Hematopoietic multipotent progenitor cell treated with erythropoietin and hydrocortisone succinate and interleukin-3 and kit ligand, for 15 days (in vitro differentiated cells): Measurements from ENCODE around the gene MEPE.

Source experiments
- DNase-seq: peaks from one replicate; pipeline ENCODE4 v3.0.0-alpha.2; 2015; ENCODE audit warnings: low spot score

MEPE gene, protein sequence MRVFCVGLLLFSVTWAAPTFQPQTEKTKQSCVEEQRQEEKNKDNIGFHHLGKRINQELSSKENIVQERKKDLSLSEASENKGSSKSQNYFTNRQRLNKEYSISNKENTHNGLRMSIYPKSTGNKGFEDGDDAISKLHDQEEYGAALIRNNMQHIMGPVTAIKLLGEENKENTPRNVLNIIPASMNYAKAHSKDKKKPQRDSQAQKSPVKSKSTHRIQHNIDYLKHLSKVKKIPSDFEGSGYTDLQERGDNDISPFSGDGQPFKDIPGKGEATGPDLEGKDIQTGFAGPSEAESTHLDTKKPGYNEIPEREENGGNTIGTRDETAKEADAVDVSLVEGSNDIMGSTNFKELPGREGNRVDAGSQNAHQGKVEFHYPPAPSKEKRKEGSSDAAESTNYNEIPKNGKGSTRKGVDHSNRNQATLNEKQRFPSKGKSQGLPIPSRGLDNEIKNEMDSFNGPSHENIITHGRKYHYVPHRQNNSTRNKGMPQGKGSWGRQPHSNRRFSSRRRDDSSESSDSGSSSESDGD

DNA sequence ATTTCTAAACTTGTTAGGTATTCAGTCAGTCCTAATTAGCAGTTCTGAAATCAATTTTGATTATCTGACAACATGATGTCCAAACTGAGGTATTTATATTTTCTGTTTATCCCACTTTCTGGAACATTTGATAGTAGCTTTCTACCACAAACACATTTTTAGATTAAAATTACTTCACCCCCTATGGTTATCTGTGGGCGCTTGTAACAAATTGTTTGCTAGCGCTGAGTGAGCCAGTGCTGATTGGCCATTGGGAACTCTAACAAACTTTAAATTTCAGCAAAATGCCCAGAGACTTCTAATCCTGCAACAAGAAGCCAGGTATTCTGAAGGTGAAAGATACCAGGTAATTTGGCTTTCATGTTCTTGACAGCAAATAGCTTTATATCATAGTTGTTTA is at the start of gene MEPE:
MEPE (plus strand) TSS at position 301 of the 400 bp plus-strand sequence. CDS start 1,746 bp downstream, outside the sequence.
- DNase-seq, result no peak

DNA sequence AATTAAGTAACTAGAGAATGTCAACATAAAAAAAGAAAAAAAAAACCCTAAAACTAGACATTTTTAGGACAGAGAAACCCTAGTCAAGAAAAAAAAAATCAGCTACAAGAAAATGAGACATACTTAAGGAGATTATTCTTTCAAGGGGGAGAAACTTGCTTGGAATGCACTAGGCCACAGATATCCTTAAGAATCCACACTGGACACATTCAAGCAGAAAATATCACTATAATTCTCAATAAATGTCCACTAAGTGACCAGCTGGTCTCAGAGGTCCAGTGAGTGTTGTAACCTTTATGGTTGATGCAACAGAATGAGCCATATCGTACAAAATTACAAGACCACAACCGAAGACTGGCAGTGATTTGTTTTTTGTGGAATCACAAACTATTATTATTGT is 49.0 kb upstream of the MEPE start:
- DNase-seq, result no peak

DNA sequence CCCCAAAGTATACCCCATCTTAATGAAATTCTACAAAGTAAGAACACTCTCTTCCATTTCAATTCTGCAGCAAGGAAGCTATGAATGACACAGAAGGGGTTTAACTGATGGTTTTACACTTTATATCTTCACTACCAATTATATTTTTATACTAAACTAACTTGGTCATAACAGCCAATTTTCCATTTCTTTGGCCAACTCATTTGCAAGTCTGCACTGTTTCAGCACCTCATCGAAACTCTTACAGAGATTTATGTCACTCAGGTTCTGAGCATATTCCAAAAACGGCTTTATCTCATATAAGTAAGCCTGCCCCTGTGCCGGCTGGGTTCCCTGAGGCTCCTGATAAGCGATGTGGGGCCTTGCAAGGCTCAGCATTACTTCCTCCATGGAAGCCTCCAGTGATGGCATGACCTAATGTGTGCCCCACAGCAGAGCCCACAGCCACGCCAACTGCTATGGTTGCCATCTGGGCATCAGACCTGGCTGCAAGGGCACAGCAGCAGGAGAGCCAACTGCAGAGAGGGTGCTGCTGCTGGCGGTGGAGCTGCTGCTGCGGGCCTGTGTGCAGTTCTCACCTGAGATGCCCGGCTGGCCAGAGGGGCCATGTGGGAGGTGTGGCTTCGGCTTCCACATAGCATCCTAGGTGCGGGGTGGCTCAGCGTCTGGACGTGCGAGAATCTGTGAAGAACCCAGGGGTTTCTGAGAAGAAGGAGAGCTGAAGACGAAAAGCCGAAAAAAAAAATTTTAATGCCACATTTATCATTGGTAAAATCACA is 46.8 kb upstream of the MEPE start:
- no peak for DNase-seq

DNA sequence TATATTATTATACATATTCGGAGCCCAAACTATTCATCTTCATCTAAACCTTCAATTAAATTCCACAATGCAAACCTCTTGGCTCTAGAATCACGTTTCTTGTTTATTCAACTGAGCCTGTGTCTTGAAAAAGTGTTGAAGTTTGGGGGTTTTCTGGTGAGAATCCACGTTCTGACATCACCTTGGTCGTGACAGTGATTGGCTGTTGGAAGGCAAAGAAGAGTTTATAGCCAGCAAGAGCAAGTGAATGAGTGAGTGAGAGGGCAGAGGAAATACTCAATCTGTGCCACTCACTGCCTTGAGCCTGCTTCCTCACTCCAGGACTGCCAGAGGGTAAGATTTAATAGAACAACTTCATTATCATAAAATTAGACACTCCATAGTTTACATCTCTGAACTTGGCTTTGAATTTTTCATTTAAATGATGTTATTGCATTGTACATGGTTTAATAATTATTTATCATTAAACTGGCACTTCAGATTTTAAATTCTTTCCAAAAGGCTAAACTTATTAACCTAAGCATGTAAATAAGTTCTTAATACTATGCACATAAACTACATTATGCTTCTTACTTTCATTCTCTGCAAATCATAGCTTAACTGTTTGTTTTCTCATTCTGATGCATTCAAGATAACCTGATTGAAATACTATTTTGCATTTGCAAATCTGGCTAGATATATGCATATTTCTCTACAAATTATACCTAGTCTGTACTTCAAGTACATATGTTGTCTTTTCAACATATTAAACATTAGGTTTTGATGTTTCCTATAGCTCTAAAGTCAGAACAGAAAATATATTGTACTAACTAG is 33.3 kb upstream of the MEPE start, which contains the start of gene IBSP:
IBSP (plus strand) TSS at position 254 of the 813 bp plus-strand sequence. CDS start 2,808 bp downstream, outside the sequence.
- no peak for DNase-seq

DNA sequence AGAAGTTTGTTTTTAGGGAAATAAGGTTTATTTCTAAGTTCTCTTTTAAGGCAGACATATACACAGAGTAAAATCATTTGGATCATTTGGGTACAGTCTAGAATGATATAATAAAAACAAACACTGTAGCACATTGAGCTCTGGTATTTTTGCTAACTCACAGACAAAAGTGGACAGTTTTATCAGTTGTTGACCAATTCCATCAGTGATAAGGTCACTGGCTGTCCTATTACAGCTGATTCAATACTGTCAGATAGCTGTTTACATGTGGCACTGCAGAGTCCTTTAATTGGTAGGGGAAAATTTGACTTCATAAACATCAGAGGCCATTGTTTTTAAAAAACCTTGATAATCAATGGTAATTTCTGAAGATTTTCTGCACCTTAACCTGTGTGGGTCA is 29.9 kb upstream of the MEPE start:
- no peak for DNase-seq

DNA sequence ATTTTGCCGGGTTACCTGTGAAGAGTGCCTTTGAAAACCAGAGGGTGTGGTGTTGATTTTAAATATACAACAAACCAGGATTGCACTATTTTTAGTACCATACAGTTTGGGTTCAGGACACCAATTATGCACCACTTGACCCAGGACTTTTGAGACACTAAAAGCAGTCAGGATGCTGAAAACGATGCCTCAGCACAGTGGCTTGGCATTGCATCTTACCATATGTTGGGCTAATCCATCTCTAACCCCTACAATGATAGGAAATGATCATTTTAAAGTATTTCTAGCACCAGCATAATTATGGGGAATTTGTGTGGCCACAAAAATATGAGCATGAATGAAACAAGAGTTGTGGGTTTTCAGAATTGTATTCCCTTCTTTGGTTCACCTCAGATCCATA is 29.3 kb upstream of the MEPE start:
- no peak for DNase-seq

DNA sequence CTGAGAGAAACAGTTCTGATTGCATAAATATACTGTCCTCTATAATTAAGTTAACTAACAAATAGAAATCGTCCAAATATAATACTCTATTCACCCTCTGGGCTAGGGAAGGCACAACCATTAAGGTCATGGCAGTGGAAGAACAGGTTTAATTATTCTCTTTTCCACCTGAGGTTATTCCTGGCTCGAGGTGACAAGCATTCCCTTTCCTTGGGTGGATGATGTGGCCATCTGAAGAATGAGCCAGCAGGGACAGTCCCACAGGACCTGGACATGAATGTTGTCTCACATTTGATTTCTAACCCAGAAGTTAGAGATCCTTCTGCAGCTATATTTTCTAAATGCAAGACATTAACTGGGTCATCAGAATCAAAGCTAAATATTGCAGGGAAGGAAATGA is 27.9 kb upstream of the MEPE start:
- no peak for DNase-seq

DNA sequence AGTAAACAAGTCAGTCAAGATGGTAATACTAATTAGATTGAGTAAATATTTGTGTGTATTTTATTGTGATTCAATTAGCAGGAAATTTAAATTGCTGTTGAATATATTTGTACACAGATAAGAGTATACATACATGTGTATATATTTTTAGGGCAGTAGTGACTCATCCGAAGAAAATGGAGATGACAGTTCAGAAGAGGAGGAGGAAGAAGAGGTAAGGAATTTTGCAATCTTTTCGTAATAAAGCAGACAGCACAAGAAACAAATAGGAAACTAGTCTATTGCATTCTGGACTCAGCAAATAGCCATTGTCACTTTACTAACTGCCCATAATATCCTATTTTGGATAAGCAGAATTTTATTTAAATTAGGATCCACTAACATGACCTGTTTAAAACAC is 26.8 kb upstream of the MEPE start:
- DNase-seq, result no peak

DNA sequence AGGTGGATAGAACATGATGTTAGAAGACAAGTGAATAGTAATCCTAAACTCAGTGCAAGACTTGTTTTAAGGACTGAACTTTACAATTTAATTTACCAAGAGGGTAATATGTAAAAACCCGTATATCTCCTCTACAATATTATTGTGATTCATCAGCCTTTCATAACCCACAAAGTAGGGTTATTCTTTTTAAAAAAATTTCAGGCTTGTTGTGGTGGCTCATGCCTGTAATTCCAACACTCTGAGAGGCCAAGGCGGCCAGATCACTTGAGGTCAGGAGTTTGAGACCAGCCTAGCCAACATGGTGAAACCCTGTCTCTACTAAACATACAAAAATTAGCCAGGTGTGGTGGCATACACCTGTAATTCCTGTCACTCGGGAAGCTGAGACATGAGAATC is 26.2 kb upstream of the MEPE start:
- no peak for DNase-seq

DNA sequence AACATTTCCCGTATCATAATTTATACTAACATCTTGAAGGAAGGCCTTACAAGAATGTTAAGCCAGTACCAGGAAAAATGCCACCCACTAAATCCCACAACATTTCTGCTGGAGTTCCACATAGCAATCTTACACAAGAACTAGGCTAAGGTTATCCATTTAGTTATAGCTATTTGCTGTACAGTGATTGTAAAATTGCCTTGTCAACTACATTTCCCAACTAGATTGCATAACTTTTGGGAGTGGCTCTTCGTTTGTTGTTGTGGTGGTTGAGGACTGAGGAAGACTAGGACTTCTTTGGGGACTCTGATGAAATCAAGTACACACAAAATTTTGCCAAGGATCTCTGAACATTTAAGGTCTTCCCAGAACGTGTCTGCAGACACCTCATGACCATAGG is 25.4 kb upstream of the MEPE start:
- no peak for DNase-seq

DNA sequence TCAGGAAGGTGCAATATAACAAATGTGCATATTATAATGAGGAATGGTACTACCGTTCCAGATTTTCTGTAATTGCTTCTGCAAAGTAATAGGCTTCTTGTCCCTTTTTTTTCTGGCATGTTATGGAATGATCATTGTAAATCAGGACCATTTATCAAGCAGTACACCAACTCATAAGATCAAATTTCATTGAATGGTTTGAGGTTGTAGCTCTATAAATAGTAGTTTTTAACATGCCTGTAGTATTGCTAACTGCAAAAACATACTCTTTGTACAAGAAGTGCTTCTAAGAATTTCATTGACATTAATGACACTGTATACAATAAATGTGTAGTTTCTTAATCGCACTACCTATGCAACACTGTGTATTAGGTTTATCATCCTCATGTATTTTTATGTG is 20.8 kb upstream of the MEPE start:
- DNase-seq, result no peak

DNA sequence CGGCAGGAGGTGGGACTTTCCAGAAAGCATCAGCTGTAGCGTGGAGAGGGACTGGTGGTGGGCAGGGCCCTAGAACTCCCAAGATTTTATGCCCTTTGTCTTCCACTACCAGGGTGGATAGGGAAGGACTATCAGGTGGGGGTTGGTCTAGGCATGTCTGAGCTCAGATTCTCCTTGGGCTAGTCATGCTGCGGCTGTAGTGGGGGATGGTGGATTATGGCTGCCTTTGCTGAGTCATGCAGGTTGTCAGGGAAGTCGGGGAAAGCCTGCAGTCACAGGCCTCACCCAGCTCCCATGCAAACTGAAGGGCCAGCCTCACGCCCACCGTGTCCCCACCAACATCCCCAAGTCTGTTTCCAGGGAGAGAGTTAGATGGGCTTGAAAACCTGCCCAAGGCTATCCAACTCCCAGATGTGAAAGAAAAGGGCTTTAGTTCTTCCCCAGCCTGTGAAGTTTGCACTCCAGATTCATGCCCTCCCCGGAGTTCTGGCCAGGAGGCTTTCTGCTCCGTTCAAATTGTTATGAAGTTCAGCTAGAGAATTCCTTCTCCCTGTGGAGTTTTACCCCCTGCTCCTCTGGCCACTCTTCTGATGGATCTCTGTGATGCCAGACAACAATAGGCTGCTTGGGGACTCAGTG is 13.4 kb upstream of the MEPE start:
- DNase-seq, result no peak

DNA sequence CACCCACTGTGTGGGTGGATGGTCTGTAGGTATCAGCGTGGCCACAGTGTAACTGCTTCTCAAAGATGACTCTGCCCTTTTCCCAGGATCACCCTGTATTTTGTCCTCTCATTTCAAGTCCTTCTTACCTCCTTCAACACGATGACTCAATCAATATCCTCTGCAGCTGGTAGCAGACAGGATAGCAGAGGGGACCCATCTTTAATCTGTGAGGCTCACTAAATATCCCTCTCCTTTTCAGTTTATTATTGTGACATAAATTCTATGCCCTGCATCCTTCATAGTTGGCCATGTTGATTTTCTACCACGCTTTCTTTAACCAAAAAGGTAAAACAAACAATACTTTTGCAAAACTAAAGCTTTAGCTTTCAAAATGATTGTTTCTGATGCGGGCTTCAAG is 9.6 kb upstream of the MEPE start:
- no peak for DNase-seq

DNA sequence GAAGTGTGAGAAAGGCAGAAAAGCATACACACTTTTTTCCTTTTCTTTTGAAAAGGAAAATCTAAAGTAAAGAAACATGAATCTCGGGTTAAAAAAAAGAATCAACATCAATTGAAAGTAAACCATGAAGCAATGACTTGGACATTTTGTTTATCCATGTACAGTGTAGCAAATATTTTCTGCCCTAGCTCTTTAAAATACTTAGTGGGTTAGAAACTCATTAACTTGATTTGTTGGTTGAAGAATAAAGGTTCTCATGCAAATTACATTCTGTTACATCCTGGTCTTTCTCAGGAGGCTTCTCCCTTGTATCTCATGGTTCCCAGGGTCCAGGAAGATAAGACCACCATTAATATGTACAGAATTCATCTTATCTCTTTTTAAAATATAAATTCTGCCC is 9.0 kb upstream of the MEPE start:
- no peak for DNase-seq

DNA sequence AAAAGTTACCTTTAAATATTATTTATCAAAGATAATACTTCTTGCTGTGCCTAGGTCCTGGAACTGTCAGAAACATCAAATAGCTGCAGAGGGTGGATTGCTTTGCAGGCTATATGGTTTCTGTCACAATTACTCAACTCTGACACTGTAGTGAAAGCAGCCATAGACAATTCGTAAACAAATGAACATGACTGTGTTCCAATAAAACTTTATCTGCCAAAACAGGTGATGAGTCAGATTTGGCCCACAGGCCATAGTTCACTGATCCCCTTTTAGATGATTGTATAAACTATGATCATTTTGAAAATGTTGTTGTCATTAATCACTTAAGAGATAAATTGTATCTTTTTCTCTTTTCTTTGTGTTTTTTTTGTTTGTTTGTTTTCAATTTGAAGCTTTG is 8.4 kb upstream of the MEPE start:
- no peak for DNase-seq

DNA sequence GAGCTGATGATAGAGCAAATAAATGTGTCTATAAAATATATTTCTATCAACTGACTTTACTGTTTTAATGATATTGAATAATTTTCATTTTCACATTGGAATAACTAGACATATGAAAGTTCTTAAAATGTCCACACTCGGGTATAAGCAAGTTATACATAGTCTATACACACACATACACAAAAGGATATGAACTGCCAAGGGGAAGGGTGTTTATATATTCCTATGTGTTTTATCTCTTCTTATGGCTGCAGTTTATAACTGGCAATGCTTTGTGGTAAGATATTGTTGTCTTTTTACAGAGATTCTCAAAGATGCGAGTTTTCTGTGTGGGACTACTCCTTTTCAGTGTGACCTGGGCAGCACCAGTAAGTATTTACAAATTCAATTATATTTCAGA is 1.6 kb downstream of the MEPE start:
- DNase-seq, result no peak

DNA sequence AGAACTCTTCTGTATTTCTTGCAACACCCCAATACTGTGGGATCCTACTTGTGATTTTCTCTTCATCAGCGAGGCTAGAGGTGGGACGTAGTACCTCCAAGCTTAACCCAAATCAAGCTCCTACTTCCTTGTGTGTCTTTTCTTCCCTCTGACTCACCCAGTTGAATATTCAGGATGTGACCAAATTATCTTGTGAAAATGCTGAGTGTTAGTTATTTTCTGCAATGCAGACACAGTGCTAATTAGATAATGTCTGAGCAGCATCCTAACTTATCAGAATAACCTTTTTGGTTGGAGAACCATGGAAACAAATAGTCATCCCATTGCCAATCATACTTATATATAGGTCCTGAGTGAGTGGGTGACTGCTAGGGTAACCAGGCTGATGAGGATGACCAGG is 2.4 kb downstream of the MEPE start:
- no peak for DNase-seq

DNA sequence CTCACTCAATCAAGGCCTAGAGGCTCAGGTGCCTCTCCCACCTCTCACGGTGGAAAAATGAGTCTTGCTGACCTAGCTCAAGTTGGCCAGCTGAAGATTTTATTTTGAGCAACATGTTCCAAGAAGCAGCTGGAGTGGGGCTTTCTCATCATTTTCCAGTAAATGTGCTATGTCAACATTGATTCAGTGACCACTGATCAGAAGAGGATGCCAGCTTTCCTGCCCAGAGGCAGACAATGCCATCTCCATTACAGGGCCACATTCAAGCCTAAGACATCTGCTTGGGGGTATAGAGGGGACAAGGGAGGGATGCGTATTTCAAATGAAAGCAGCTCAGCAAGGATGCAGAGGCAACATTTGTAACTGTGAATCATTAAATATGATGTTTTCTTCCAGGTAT is 3.0 kb downstream of the MEPE start:
- no peak for DNase-seq

DNA sequence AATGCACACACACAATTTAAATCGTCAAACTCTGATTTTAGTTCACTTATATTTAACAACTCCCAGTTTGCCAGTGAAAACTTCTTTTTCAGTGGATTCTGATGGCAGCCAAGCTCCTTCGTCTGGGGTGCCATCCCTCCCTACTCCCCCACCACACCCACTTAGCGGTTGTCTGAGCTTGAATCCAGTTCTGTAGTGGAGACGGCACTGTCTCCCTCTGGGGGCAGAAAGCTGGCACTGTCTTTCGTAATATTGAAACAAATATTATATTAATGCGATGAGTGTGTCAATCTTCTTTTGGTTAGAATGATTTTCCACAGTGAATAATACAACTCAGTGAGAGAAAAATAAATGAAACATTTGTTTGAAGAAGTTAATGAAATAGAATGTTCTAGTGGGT is 5.4 kb downstream of the MEPE start:
- no peak for DNase-seq

DNA sequence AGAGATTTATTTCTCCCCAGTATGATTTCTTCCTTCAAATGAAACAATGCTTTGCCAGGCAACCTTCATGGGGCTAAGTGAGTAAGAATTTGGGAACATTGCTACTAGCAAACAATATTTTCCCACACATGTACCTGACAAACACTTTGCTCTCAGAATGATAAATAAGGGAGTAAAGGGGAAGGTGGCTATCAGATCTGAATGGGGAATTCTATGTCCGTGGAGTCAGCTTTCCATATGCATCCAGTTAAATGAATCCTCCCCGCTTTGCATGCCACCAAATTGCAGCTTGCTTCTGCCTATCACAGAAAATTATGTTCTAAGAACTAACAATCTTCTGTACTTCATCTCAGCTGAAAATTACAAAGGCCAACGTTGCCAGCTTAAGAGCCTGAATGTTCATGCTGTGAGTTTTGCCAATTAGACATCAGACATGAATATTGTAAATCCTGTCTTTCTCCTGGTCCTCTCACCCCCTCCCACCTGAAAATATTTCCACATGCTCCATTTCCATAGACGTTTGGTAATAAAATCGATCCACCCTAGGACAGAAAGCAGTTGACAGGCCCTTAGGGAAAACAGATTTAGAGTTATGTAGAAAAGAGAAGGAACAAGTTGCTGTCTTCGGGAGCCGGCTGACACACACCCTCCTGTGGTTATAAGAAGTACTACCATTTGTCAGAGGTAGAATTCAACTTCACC is 6.3 kb downstream of the MEPE start:
- DNase-seq, result no peak

DNA sequence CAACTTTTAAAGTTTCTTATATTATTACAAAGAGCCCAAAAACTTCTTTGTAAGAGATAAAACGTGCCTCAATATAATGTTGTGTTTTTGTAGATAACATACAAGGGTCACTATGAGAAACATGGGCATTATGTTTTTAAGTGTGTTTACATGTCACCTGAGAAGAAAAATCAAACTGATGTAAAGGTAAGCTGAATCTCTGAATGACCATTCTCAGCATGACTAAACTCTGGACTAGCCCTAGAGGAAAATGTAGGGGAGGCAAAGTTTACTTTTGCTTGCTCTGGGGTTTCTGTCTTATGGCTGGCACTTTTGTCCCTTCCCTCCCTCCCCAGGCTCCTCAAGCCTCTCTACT is 6.8 kb downstream of the MEPE start:
- DNase-seq, result no peak
